NCI-H345 (cell line): ENCODE measurements around the gene EPX.

Experiments used
- DNase-seq: peaks from one replicate; lab custom pipeline; 2025; lab: John Stamatoyannopoulos, UW

EPX gene

DNA sequence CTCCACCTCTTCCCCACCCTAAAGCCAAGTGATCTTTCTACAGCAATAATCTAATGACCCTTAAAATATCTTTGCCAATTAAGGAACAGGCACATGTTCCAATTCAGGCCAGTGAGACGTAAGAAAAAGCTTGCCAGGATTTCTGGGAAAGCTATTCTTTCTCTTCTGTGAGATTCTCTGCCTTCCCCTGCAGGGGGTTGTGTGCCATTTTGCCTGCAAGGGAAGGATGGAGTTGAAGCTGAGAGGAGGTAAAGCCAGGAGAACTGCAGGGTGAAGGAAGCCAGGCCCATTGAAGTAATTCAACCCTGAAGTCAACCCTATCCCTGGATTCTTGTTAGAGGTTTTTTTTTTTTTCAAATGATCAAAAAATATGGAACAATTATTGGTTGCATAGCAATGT, 36.9 kb downstream of the EPX start:
- no peak for DNase-seq

DNA sequence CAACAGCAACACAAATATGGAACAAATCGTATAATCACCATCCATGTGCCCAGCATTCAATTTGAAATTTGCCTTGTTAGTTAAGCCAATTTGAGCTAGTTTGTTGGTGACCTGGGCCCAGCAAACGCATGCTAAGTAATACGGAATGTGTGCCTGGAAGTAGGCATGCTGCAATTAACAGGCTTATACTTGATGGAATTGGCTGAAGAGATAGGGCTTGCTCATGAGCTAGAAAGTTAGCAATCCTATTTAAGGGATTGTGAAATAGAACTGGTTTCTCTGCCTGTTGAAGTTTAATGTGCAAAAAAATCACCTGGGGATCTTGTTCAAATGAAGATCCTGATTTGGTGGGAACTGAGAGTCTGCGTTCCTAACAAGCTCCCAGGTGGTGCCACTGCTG, 37.4 kb downstream of the EPX start:
- no peak for DNase-seq

DNA sequence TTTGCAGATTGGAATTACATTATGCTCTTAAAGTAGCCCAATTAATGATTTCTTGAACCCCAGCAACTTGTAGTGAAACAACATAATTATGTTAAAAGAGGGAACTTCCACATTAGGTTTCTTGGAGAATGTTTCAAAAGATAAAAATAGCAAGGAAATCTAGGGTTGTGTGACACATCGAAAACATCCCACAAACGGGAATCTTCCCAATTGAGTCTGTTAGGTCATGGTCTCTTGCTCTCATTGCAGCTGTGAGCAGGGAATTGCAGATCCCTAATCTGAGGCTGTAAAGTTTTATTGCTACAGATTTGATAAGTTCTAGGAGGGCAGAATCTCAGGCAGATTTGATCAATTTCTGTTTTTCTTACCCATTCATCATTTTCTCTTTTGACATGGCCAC, 39.1 kb downstream of the EPX start:
- no peak for DNase-seq

DNA sequence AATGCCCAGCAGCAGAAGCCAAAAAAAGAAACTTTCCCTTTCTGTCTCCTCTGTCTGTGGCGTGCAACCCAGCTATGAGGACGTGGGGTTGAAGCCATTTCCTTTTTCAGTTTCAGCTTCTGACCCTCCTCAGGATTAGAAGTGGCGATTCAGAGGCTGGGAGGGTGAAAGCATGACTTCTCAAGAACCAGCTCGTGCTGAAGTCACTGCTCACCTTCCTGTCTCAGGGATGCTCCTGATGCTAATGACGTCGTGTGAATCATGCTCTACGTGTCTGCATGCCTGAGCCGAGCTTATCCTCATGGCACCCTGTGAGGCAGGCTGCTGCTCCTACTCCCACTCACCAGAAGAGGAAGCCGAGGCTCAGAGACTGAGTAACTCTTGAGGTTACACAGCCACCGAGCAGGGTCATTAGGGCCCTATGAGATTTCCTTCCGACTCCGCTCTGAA, 40.2 kb downstream of the EPX start:
- no peak for DNase-seq

DNA sequence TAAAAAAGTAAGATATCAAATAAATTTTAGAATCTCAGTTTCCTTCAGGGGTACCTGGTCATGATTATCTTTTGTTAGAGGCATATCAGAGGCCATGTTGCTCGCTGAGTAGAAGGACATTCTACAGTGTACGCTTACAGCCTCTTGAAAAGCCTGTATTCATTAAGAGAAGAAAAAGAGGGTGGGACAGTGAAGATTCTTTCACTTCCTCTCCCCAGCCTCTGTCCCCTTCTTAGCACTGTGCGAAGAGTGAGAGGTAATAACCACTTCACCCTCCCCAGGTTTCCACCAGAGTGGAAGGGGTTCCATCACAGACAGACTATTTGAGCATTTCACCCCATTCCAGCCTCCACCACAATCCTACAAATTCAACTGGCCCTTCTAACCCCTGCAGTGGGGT, 41.0 kb downstream of the EPX start:
- no peak for DNase-seq

DNA sequence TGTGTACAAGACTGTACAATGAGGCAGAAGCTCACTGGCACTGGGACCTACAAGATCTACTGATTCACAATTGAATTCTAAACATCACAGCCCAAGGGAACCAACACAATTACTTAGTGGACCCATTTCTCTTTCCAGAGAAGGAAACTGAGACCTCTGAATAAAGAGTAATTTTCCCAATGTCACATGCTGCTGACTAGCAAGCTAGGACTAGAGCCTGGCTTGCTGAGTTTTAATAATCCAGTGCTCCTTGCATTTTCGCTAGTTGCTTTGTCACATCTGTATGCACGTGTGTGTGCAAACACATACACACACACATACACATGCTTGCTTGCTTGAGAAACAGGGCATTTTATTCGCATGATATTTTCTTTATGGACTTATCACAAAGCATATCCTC, 42.0 kb downstream of the EPX start:
- no peak for DNase-seq

DNA sequence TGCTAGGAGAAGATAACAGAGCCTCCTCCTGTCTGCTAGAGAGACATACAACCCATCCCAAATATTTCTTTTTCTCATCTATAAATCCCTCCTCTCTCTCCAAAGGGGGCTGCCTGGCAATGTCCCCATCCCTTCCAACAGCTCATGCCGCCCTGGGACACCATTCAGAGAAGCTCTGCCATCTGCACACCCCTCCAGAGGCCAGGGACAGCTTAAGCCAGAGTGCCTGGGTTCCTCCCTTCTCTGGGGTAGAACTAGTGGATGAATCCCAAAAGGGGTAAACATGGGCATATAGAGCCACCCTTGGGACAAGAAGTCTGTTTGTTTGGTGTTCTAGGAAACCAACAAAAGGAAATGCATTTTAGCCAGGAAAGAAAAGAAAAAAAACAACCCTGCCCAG, 43.3 kb downstream of the EPX start:
- DNase-seq = no peak

DNA sequence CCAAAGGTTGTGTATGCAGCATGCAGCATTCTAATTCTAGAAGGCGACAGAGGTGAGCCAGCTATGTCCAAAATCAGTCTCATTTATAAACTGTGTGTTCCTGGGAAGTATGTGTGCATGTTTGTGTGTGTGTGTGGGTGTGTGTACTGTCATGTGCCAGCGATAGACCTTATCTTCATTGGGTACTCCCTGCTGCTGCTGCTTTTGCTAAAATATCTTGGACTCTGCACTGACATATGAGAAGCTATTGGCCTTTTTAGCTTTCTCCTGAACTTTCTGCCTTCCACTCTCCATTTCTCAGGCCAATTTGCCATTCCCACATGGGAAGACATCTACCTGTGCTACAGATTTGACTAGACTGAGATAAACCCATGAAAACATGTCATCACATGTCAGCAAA, 43.9 kb downstream of the EPX start:
- no peak for DNase-seq

DNA sequence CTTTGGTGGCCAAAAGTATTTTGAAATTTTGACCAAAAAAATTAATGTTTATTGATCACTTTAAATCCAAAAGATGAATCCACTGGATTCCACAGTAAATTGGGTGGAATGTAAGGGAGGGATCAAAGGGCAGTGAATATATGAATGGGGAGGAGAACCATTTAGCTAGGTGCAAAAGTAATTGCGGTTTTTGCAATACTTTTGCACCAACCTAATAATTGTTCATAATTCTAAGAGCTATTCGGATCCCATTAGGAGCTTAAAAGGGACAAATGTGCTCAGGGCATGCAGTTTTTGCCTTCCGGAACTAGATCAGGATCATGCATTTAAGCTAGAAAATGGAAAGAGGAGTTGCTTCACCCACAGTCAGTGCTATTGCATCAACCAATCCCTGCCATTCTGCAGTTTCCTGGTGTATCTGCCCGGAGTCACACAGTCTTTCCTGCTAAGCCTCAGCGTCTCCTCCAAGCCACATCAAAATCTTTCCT, 45.7 kb downstream of the EPX start, which contains the start of gene LPO:
LPO (plus strand) TSS at position 438 of the 488 bp plus-strand sequence. CDS start 4,396 bp downstream, outside the sequence.
- no peak for DNase-seq

DNA sequence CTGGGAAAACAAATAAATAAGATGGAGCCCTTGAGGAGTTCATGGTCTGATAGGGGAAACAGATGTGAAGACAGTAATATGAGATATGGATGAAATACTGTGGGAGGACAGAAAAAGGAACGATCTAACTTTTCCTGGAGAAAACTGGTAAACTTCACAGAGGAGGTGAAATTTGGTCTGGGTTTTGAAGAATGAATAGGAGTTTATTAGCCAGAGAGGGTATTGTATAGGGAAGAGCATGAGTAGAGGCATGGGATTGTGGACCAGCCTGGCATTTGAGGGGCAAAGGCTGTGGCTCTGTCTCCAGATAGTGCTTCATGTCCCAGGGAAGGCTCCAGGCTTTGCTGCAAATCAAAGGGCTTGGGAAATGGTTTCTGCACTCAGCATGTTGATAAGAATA, 47.5 kb downstream of the EPX start:
- DNase-seq = no peak

DNA sequence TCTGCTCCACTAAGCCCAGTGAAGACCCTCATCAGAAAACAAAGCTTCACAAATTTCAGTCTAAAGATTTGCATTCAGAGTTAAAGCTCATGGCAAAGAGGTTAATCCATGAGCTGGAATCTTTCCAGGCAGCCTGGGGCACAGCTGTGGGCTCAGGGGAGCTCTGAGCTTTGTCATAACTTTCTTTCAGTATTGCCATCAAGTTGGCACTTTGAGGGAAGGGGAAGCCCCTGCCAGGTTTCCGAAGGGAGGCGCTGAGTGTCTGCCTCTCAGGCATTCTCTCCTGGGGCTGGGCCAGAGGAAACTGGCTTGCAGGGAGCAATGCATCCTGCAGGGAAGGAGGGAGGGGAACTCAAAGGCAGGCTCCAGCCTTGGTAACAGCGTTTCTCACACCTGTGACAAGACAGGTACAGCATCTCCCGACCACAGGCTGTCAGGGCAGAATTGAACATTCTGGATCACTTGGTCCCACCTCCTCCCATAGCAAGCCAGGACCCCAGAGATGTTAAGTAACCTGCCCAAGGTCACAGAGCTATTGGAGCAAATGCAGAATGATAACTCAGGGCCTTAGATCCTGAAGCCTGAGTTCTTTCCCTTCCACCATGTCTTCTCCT, 49.8 kb downstream of the EPX start:
- DNase-seq = no peak

DNA sequence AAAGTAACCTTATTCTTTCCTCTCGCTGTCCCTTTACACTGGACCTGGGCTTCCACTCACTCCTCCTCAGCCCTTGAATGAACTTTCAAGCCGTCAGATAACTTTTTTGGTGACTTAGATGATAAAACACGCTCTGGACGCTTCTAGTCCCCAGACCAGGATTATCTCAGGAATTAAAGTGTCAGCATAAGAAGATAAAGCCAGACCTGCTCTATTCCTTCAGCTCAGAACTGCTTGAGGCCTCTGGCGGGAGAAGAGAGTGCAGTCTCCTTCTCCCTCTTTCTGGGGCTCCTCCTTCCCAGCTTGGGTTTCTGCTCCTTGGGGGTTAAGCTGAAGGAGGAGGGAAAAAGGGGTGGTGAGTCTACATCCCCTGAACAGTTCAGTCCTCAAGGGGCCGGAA, 52.4 kb downstream of the EPX start:
- DNase-seq = no peak

DNA sequence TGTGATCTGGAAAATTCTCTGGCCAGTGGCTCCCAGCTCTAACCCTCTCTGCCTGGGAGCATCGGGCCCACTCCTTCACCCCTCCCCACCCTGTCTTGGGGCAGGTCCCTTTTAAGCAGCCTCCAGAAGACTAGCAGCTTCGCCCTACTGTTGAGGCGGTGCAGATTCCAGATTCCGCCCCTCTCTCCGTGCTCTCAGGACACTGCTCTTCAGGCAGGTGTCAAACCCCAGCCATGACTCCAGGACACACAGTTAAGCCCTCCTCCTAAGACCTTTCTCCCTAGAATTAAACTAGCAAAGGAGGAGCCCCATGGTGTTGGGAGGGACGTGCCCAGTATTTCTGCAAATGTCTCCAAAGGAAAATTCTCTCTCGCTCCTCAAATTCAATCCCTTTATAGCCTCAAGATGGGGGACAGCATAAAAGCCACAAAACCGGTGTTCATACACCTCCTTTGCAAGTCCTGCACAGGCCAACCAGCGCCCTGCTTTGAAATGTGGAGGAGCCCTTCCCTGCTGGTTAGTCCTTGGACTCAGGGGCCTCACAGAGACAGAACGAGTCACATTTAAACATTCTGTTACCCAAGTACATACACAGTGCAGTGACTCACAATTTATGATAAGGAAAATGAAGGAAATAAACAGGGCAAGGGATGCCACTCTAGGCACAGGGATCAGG, 53.0 kb downstream of the EPX start:
- DNase-seq = no peak

DNA sequence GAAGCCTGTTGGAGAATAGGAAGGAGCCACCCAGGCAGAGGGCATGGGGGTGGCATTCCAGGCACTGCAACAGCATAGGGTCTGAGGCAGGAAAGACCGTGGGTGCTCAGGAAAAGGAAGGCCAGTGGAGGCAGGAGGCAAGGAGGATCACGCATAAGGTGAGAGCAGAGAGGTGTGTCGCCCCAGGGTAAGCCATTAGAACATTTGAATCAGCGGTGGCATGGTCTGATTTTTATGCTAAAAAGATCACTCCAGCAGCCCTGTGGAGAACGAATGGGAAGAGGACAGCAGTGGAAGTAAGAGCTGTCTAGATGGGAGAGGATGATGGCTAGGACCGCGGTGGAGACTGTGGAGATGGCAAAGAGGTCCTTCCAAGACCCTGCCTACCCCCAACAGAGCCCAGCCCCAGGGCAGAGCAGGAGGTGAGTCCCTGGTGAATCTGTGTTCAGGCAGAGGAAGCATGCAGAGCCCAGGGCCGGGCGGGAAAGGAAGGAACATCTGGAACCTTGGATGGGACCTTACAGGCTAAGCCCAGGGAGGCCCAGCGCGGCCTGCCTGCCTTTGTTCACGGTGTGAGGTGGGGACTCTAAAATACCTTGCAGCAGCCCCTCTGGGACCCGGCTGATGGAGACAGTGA, 53.7 kb downstream of the EPX start:
- no peak for DNase-seq

DNA sequence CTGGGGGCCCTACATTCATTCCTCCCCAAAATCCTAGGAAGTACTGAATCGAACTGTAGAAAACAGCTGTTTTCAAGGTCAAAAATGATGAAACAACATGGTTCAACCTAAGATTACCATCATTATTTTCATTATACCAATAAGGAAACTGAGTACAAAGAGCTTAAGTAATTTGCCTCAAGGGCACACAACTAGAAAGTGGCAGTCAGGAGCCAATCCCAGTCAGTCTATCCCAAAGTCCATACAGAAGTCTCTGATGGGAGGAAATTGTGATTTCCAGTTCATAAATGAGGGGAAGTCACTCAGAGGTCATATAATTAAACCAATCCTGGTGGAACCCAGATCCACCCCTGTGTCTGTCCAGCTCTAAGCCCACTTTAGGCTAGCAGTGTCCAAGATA, 54.3 kb downstream of the EPX start:
- DNase-seq = no peak

DNA sequence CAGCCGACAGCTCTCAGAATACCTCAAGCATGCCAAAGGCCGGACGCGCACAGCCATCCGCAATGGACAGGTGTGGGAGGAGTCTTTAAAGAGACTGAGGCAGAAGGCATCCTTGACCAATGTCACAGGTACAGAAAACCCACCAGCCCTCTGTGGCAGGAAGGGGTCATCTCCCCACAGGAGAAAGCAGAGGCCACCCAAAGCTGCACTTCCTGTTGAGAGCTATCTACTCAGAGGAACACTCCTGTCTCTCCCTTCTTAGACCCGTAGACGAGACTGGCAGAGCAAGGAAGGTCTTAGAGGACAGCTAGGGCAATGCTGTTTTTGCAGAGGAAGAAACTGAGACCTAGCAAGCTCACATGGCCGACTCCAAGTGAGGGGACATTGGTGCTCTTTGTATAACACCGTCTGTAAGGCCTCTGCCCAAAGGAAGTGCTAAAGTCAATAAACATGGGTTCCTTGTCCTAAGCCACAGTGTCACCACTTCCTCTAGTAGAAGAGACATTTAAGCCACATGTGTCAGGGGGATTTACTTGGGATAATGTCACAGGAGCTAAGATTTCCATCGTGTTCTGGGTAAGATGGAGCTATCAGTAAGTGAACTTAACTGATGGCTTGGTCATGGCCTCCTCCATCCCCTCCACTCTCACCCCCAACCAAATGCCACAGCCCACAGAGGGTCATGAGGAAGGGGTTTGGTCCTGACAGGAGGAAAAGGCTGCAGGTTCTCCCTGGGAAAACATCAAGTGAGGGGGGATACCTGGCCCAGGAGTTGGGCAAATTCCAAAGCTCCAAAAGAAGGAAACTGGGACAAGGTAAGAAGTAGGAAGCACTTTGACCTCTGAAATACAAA, 55.2 kb downstream of the EPX start:
- no peak for DNase-seq

DNA sequence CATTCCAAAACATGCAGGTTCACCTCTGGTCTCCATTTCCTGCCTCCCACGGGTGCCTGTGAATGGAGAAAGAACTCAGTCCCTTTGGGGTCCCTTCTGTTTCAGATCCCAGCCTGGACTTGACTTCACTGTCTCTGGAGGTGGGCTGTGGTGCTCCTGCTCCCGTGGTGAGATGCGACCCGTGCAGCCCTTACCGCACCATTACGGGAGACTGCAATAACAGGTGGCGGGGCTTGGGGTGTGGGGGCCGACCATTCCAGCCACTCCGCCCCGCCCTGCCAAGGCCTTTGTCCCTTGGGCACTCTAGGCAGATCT, 56.4 kb downstream of the EPX start:
- DNase-seq = no peak

DNA sequence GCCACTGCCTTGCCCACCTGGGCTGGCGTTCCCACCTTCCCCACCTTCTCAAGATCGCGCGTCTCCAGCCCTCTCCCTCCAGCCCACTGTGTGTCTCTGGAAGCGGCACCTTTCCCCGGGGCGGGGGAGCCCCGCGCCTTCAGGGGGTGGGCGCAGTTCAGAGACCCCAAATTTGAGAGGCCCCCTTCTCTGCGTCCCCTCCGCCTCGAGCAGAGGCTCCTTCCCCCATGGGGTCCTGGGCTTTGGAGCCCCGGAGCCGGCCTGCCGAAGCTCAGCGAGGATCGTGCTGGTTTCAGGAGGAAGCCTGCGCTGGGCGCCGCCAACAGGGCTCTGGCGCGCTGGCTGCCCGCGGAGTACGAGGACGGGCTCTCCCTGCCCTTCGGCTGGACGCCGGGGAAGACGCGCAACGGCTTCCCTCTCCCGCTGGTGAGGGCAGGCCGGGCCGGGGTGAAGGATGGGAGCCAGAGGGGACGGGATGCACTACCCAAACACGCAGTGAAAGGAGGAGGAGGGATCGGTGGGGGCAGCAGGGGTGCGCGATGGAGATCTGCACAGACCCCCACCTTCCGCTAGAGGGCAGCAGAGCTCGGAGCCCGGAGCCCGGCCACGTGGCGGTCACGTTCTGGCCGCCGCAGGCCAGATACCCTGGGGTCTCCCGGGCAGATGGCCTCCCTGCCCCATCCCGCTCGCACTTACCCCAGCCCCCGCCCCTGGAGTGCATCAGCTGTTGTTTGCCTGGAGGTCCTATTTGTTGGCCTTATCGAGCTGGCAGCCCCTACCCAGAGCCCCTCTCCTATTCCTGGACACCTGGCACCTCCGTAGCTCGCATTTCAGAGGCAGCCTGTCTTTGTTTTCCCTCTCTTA, 57.0 kb downstream of the EPX start:
- DNase-seq = peak; percentile 48

DNA sequence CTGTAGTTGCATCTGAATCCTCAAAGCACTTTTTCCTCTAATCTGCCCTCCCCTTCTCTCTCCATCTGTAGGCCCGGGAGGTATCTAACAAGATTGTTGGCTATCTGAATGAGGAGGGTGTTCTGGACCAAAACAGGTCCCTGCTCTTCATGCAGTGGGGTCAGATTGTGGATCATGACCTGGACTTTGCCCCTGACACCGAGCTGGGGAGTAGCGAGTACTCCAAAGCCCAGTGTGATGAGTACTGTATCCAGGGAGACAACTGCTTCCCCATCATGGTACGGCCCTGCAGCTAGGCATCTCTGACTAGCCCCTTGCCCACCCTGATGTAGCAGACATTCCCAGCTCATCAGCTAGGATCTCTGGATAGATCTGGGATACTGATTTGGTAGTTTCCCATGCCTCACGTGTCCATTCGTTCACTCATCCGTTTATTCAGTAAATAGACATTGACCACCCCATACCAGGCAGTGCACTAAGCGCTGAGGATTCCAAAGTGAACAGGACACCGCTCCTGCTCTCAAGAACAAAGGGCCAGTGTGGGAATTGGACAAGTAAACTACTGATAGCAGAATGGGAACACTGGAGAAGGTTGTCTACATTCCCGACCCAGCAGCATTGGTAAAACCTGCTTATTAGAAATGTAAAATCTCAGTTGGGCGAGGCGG, 58.0 kb downstream of the EPX start:
- no peak for DNase-seq

DNA sequence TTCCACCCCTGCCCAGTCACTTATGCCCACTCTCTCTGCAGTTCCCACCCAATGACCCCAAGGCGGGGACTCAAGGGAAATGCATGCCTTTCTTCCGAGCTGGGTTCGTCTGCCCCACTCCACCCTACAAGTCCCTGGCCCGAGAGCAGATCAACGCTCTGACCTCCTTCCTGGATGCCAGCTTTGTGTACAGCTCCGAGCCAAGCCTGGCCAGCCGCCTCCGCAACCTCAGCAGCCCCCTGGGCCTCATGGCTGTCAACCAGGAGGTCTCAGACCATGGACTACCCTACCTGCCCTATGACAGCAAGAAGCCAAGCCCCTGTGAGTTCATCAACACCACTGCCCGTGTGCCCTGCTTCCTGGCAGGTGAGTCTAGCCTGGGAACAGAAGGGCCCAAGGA, 59.6 kb downstream of the EPX start:
- DNase-seq = no peak

DNA sequence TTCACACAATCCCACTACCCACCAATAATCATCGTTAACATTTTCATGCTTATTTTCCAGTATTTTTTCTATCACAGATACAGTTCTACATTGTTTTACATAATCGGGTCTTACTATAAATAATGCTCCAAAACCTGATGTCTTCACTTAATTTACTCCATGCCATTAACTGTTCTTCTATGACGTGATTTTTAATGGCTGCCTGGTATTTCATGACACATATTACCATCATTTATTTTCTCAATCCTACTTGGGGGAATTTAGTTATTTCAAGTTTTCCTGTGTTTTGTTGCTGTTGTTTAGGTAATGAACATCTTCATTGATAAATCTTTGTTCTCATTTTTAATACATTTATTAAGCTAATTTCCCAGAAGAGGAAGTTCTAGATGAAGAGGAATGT, 60.6 kb downstream of the EPX start:
- DNase-seq = no peak
